Endodermal cell (in vitro differentiated cells): ENCODE data around the gene HAND1. TPM values are rescaled to one million over a fixed set of nuclear protein-coding genes. Genes with fewer than 3 reads are reported as not detected.

Source experiments
- DNase-seq: peaks from one replicate; pipeline ENCODE4 v3.0.0-alpha.2; 2017
- H3K27ac ChIP-seq: 2 replicates; pipeline ENCODE4 v1.5.1; 2013; ENCODE audit warnings: mild to moderate bottlenecking, low read depth, low read length, moderate library complexity
- H3K27me3 ChIP-seq: 2 replicates; pipeline ENCODE4 v1.6.1; 2013; ENCODE audit warnings: mild to moderate bottlenecking, low read length, moderate library complexity; ENCODE audit not compliant: insufficient read depth, control insufficient read depth, poor library complexity, severe bottlenecking
- H3K36me3 ChIP-seq: 2 replicates; pipeline ENCODE4 v1.7.0; 2013; ENCODE audit warnings: mild to moderate bottlenecking, low read length, moderate library complexity; ENCODE audit not compliant: control insufficient read depth, insufficient read depth
- H3K4me1 ChIP-seq: one replicate; pipeline ENCODE4 v1.7.0; 2013; ENCODE audit warnings: low read length; ENCODE audit not compliant: control insufficient read depth, insufficient read depth
- H3K4me3 ChIP-seq: 2 replicates; pipeline ENCODE4 v1.5.1; 2013; ENCODE audit warnings: mild to moderate bottlenecking, low read length, moderate library complexity
- H3K9ac ChIP-seq: 2 replicates; pipeline ENCODE4 v1.6.1; 2013; ENCODE audit warnings: mild to moderate bottlenecking, low read length, moderate library complexity; ENCODE audit not compliant: poor library complexity, severe bottlenecking; ENCODE audit errors: extremely low read depth
- H3K9me3 ChIP-seq: 2 replicates; pipeline ENCODE4 v1.6.1; 2013; ENCODE audit warnings: mild to moderate bottlenecking, low read length, moderate library complexity; ENCODE audit not compliant: control insufficient read depth
- H3K27ac Mint-ChIP-seq: 2 replicates; pipeline ENCODE4 v1.8.0; 2020; ENCODE audit warnings: mixed read lengths
- H3K27me3 Mint-ChIP-seq: 2 replicates; pipeline ENCODE4 v1.8.0; 2021; ENCODE audit warnings: mild to moderate bottlenecking, mixed read lengths; ENCODE audit not compliant: insufficient read depth
- H3K36me3 Mint-ChIP-seq: 2 replicates; pipeline ENCODE4 v1.8.0; 2020; ENCODE audit warnings: low read depth, mixed read lengths
- H3K4me1 Mint-ChIP-seq: 2 replicates; pipeline ENCODE4 v1.8.0; 2020; ENCODE audit warnings: mixed read lengths
- H3K4me3 Mint-ChIP-seq: 2 replicates; pipeline ENCODE4 v1.8.0; 2020; ENCODE audit warnings: mild to moderate bottlenecking, moderate library complexity, mixed read lengths
- H3K9me3 Mint-ChIP-seq: 2 replicates; pipeline ENCODE4 v1.8.0; 2020; ENCODE audit warnings: mild to moderate bottlenecking, mixed read lengths
- CTCF ChIP-seq: fragments of 200-600 bp; sonication (generic); conservative IDR thresholded peaks from 2 replicates; pipeline ENCODE4 v1.5.0; 2021; ENCODE audit warnings: antibody characterized with exemption, mild to moderate bottlenecking
- WGBS, 2 experiments: methylation state at CpG; one replicate each; pipeline versions ENCODE4 v1.1.5 to v1.1.7; 2013; ENCODE audit warnings: missing lambda C conversion rate in 2 of 2, mixed read lengths in 1 of 2; ENCODE audit not compliant: insufficient coverage in 1 of 2, insufficient read length in 1 of 2; 5-methylcytosine and 5-hydroxymethylcytosine counted together
- total RNA-seq, 2 donors: library from RNA; stranded (reverse); fragmentation: NEBNext Ultra II Directional in 1 of 2; extraction: Animal tissue kit (Norgen Biotek cat#: 25700) in 1 of 2; gene quantifications; 2 replicates in 1 of 2; 3 replicates in 1 of 2; pipeline ENCODE4 v1.2.1, GENCODE V29; 2021

Gene HAND1
- total RNA-seq, 2 donors from 2014 or later: not detected

GRCh38 chr5:154472871-154473580 is 5.0 kb downstream of the HAND1 start:
- Mint-ChIP-seq H3K4me1 (peaks cover 42% of the 10 kb centered on the region), H3K27ac (no peak overlapping the region), H3K36me3 (no peaks in the 10 kb centered on the region), H3K9me3 (no peaks in the 10 kb centered on the region), H3K27me3 (peaks cover 99% of the 10 kb centered on the region), H3K4me3 (peak overlapping the region; percentile 40)
- Histone ChIP-seq H3K9ac (no peak overlapping the region), H3K36me3 (no peaks in the 10 kb centered on the region), H3K27me3 (peaks cover 97% of the 10 kb centered on the region), H3K4me3 (peak overlapping the region; percentile 50), H3K4me1 (no peaks in the 10 kb centered on the region), H3K27ac (no peak overlapping the region), H3K9me3 (no peaks in the 10 kb centered on the region)
- peak; percentile 77 for DNase-seq
- 0 to 3% methylated on average over 8 to 35 of the region's 35 CpGs for WGBS, 2 experiments
- TF ChIP-seq CTCF: no peak

GRCh38 chr5:154470947-154471870 is 6.8 kb downstream of the HAND1 start:
- 20 to 26% methylated on average over 7 to 11 of the region's 11 CpGs for WGBS, 2 experiments
- Histone ChIP-seq H3K9ac (no peak overlapping the region), H3K36me3 (no peaks in the 10 kb centered on the region), H3K4me1 (no peaks in the 10 kb centered on the region), H3K27ac (no peak overlapping the region), H3K27me3 (peaks cover 88% of the 10 kb centered on the region), H3K9me3 (no peaks in the 10 kb centered on the region), H3K4me3 (no peak overlapping the region)
- no peaks in the 10 kb centered on the region for H3K36me3 Mint-ChIP-seq
- no peak overlapping the region for H3K27ac Mint-ChIP-seq
- H3K9me3 Mint-ChIP-seq: no peaks in the 10 kb centered on the region
- H3K4me3 Mint-ChIP-seq: no peak overlapping the region
- no peak for DNase-seq
- peaks cover 35% of the 10 kb centered on the region for H3K4me1 Mint-ChIP-seq
- H3K27me3 Mint-ChIP-seq: peaks cover 98% of the 10 kb centered on the region
- no peak for TF ChIP-seq CTCF

GRCh38 chr5:154470137-154470536 is 7.9 kb downstream of the HAND1 start:
- H3K4me3 Mint-ChIP-seq: no peak overlapping the region
- Histone ChIP-seq H3K9ac (no peak overlapping the region), H3K27me3 (peaks cover 78% of the 10 kb centered on the region), H3K4me1 (no peaks in the 10 kb centered on the region), H3K4me3 (no peak overlapping the region), H3K27ac (no peak overlapping the region), H3K36me3 (no peaks in the 10 kb centered on the region), H3K9me3 (no peaks in the 10 kb centered on the region)
- no peak for TF ChIP-seq CTCF
- no peaks in the 10 kb centered on the region for H3K9me3 Mint-ChIP-seq
- H3K27ac Mint-ChIP-seq: no peak overlapping the region
- WGBS, 2 experiments: 75% methylated on average over 2 of the region's 2 CpGs; no CpG with 5 or more reads in 1 of the 2 experiments
- H3K36me3 Mint-ChIP-seq: no peaks in the 10 kb centered on the region
- peaks cover 92% of the 10 kb centered on the region for H3K27me3 Mint-ChIP-seq
- peaks cover 28% of the 10 kb centered on the region for H3K4me1 Mint-ChIP-seq
- no peak for DNase-seq
